DOHH2 (cell line): Measurements from ENCODE around the gene RNF213.

Experiments used
- H3F3A ChIP-seq: fragments of 200-600 bp; sonication (generic), shearing (Covaris generic); 2 replicates; pipeline ENCODE4 v1.6.0; 2016; ENCODE audit warnings: antibody characterized with exemption, mild to moderate bottlenecking; ENCODE audit not compliant: control insufficient read depth, insufficient read depth
- H3K27ac ChIP-seq: fragments of 200-600 bp; sonication (generic); 2 replicates; pipeline ENCODE4 v1.5.1; 2014; ENCODE audit warnings: low read depth, mild to moderate bottlenecking, low read length, moderate library complexity
- H3K27me3 ChIP-seq: fragments of 200-600 bp; sonication (generic); 2 replicates; pipeline ENCODE4 v1.6.1; 2014; ENCODE audit warnings: mild to moderate bottlenecking, low read length, mixed read lengths; ENCODE audit not compliant: control insufficient read depth
- H3K36me3 ChIP-seq: fragments of 200-600 bp; sonication (generic); 2 replicates; pipeline ENCODE4 v1.6.1; 2014; ENCODE audit warnings: mild to moderate bottlenecking, low read length, moderate library complexity, mixed read lengths; ENCODE audit not compliant: control insufficient read depth
- H3K4me1 ChIP-seq: fragments of 200-600 bp; sonication (generic); 2 replicates; pipeline ENCODE4 v1.6.1; 2014; ENCODE audit warnings: mild to moderate bottlenecking, low read length, mixed read lengths; ENCODE audit not compliant: control insufficient read depth
- H3K4me2 ChIP-seq: fragments of 200-600 bp; sonication (generic); 2 replicates; pipeline ENCODE4 v1.6.0; 2014; ENCODE audit warnings: mild to moderate bottlenecking, low read length, moderate library complexity
- H3K4me3 ChIP-seq: fragments of 200-600 bp; sonication (generic); 2 replicates; pipeline ENCODE4 v1.5.1; 2014; ENCODE audit warnings: mild to moderate bottlenecking, low read length, mixed read lengths
- H3K79me2 ChIP-seq: fragments of 200-600 bp; sonication (generic); 2 replicates; pipeline ENCODE4 v1.6.1; 2014; ENCODE audit warnings: mild to moderate bottlenecking, low read length, mixed read lengths; ENCODE audit not compliant: control insufficient read depth
- H3K9me2 ChIP-seq: fragments of 200-600 bp; sonication (generic); replicated peaks from 2 replicates; pipeline ENCODE4 v1.6.1; 2014; ENCODE audit warnings: mild to moderate bottlenecking, low read length, mixed read lengths; ENCODE audit not compliant: control insufficient read depth
- H3K9me3 ChIP-seq: fragments of 200-600 bp; sonication (generic); 2 replicates; pipeline ENCODE4 v1.6.1; 2014; ENCODE audit warnings: antibody characterized with exemption, low read length, mixed read lengths; ENCODE audit not compliant: control insufficient read depth, insufficient read depth
- H4K20me1 ChIP-seq: fragments of 200-600 bp; sonication (generic); 2 replicates; pipeline ENCODE4 v1.6.0; 2014; ENCODE audit warnings: low read depth, mild to moderate bottlenecking, antibody characterized with exemption, low read length, moderate library complexity; ENCODE audit not compliant: control insufficient read depth, insufficient read depth
- EZH2phosphoT487 ChIP-seq: fragments of 200-600 bp; sonication (generic); IDR thresholded peaks from 2 replicates; pipeline ENCODE4 v1.6.1; 2017; ENCODE audit warnings: borderline replicate concordance, mild to moderate bottlenecking, antibody characterized with exemption, low read length, moderate library complexity, mixed read lengths
- TF ChIP-seq, protein P1 (sequence below): fragments of 200-600 bp; sonication (generic); IDR thresholded peaks from one replicate; pipeline ENCODE4 v1.5.1; 2014; ENCODE audit warnings: antibody characterized with exemption, mild to moderate bottlenecking, low read depth, low read length; ENCODE audit not compliant: poor library complexity, severe bottlenecking

The RNF213 gene

DNA sequence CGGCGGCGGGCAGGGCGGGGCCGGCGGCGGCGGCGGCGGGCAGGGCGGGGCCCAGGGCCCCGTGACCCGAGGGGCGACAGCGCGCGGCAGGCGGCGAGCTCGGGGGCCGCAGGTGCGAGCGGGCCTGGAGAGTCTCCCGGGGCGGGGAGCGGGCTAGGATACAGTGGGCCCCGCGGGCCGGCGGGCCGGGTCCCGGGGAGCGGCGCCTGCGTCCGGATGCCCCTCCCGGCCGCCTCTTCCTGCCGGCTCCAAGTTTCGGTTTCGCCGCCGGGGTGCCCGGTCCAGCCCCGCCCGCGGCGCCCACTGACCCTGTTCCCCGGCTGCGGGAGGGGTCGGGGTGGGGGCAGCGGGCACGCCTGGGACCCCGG, at the start of gene RNF213:
RNF213 (plus strand) TSS at position 62 of the 368 bp plus-strand sequence. CDS start 2,830 bp downstream, outside the sequence.
- H3K79me2 ChIP-seq = no peaks in the 10 kb centered on the region
- TF ChIP-seq, protein P1, sequence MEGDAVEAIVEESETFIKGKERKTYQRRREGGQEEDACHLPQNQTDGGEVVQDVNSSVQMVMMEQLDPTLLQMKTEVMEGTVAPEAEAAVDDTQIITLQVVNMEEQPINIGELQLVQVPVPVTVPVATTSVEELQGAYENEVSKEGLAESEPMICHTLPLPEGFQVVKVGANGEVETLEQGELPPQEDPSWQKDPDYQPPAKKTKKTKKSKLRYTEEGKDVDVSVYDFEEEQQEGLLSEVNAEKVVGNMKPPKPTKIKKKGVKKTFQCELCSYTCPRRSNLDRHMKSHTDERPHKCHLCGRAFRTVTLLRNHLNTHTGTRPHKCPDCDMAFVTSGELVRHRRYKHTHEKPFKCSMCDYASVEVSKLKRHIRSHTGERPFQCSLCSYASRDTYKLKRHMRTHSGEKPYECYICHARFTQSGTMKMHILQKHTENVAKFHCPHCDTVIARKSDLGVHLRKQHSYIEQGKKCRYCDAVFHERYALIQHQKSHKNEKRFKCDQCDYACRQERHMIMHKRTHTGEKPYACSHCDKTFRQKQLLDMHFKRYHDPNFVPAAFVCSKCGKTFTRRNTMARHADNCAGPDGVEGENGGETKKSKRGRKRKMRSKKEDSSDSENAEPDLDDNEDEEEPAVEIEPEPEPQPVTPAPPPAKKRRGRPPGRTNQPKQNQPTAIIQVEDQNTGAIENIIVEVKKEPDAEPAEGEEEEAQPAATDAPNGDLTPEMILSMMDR = no peak
- TF ChIP-seq EZH2phosphoT487 = no peak
- peak within 1 kb of the TSS; percentile 88 for H3K4me2 ChIP-seq
- peaks cover 24% of the 10 kb centered on the region for H3F3A ChIP-seq
- H3K4me1 ChIP-seq = peaks cover 32% of the 10 kb centered on the region
- H3K36me3 ChIP-seq = no peaks in the 10 kb centered on the region
- H3K27ac ChIP-seq = no peak within 1 kb of the TSS
- peaks cover 66% of the 10 kb centered on the region for H3K27me3 ChIP-seq
- no peaks in the 10 kb centered on the region for H3K9me2 ChIP-seq
- peaks cover 4% of the 10 kb centered on the region; the same call in 1 of the 2 replicates for H4K20me1 ChIP-seq
- H3K9me3 ChIP-seq = no peaks in the 10 kb centered on the region
- peak within 1 kb of the TSS; percentile 71 for H3K4me3 ChIP-seq

GRCh38 chr17:80212109-80212508, 48.5 kb upstream of the RNF213 start:
- no peak overlapping the region for H3K4me2 ChIP-seq
- H3K27me3 ChIP-seq = no peaks in the 10 kb centered on the region
- H3K4me3 ChIP-seq = no peak overlapping the region
- TF ChIP-seq, protein P1 = no peak
- no peak for TF ChIP-seq EZH2phosphoT487
- no peaks in the 10 kb centered on the region for H3K79me2 ChIP-seq
- H3F3A ChIP-seq = no peaks in the 10 kb centered on the region
- H4K20me1 ChIP-seq = no peaks in the 10 kb centered on the region
- no peaks in the 10 kb centered on the region for H3K4me1 ChIP-seq
- H3K9me3 ChIP-seq = no peaks in the 10 kb centered on the region
- H3K36me3 ChIP-seq = no peaks in the 10 kb centered on the region
- H3K9me2 ChIP-seq = no peaks in the 10 kb centered on the region
- no peak overlapping the region for H3K27ac ChIP-seq

DNA sequence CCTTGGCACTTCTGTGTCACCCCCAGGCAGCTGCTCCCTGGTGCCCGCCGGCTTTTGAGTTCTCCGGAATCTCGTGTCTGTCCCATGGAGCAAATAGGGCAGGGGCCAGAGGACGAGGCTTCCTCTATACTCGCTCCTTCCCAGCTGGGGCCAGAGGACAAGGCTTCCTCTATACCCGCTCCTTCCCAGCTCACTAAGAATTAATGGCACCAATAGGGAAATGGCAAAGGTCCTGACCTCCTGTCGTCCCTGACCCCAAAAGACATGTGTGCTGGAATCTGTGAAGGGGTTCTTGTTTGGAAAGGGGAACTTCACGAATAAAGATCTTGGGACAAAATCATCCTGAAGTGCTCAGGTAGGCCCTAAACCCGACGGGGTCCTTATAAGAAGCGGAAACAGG, 48.1 kb upstream of the RNF213 start:
- H3K4me2 ChIP-seq = no peak overlapping the region
- H3K27me3 ChIP-seq = no peaks in the 10 kb centered on the region
- H4K20me1 ChIP-seq = no peaks in the 10 kb centered on the region
- H3K9me2 ChIP-seq = no peaks in the 10 kb centered on the region
- H3K9me3 ChIP-seq = no peaks in the 10 kb centered on the region
- H3K36me3 ChIP-seq = no peaks in the 10 kb centered on the region
- no peaks in the 10 kb centered on the region for H3K79me2 ChIP-seq
- no peak overlapping the region for H3K4me3 ChIP-seq
- TF ChIP-seq EZH2phosphoT487 = no peak
- TF ChIP-seq, protein P1 = no peak
- H3K27ac ChIP-seq = no peak overlapping the region
- H3F3A ChIP-seq = no peaks in the 10 kb centered on the region
- H3K4me1 ChIP-seq = no peaks in the 10 kb centered on the region
